ENCODE measurements around the gene KLF7. TPM values are rescaled to one million over a fixed set of nuclear protein-coding genes. Genes with fewer than 3 reads are reported as not detected.

Gene KLF7
- total RNA-seq, 1 donor from 2014 or later, result 17.4 TPM

DNA sequence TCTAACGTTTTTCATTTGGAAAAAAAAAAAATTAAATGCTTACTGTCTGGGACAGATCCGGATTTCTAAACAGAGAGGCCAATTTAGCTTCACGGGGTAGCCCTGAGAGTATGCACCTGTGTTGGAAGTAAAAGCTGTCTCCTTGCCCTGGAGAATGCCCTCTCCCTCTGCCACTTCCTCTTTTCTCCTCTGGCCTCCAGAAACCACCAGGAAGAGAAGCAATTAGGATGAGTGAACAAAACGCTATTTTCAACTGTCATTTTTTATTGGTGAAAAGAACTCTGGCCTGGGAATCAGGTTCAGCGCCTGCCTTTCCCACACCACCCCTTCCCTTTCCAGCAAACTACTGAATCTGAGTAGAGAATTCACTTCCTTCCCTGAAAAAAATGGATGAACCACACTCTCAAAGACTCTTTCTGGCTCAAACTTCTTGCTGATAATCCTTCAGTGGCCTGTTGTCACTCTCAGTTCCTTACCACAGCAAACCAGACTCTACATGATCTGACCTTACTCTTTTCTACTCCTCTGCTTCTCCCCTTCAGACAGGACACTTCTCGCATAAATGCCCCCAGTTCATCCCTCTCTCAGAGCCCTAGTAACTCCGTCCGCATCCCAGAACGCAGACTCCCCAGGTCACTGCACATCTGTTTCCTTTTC is 29.8 kb downstream of the KLF7 start:
- TF ChIP-seq CTCF (conservative IDR thresholded peaks at IDR 0.05), result no peak
- Mint-ChIP-seq H3K36me3 (ENCODE audit: low read depth) (peaks cover 5% of the 10 kb centered on the region), H3K27ac (ENCODE audit: unreplicated experiment) (peak overlapping the region; percentile 90), H3K9me3 (no peaks in the 10 kb centered on the region), H3K4me1 (peaks cover 75% of the 10 kb centered on the region), H3K4me3 (peak overlapping the region; percentile 7), H3K27me3 (ENCODE audit: low read depth) (no peaks in the 10 kb centered on the region)
- DNase-seq (ENCODE audit: low read depth, low spot score), result no peak

- no peaks in the 10 kb centered on the region for H3K9me3 Mint-ChIP-seq
- no peaks in the 10 kb centered on the region for H3K27me3 Mint-ChIP-seq (ENCODE audit: low read depth)
- H3K4me1 Mint-ChIP-seq, result peaks cover 75% of the 10 kb centered on the region
- H3K27ac Mint-ChIP-seq (ENCODE audit: unreplicated experiment), result peak overlapping the region; percentile 69
- DNase-seq (ENCODE audit: low read depth, low spot score), result no peak
- TF ChIP-seq CTCF (conservative IDR thresholded peaks at IDR 0.05), result no peak
- no peak overlapping the region for H3K4me3 Mint-ChIP-seq
- H3K36me3 Mint-ChIP-seq (ENCODE audit: low read depth), result peaks cover 6% of the 10 kb centered on the region
These were observed 30.4 kb downstream of the KLF7 start for GRCh38 chr2:207135340-207135739.

- peak overlapping the region; percentile 87 for H3K27ac Mint-ChIP-seq (ENCODE audit: unreplicated experiment)
- H3K4me3 Mint-ChIP-seq, result peak overlapping the region; percentile 62
- H3K4me1 Mint-ChIP-seq, result peaks cover 75% of the 10 kb centered on the region
These were observed 31.8 kb downstream of the KLF7 start for GRCh38 chr2:207133820-207134519.

DNA sequence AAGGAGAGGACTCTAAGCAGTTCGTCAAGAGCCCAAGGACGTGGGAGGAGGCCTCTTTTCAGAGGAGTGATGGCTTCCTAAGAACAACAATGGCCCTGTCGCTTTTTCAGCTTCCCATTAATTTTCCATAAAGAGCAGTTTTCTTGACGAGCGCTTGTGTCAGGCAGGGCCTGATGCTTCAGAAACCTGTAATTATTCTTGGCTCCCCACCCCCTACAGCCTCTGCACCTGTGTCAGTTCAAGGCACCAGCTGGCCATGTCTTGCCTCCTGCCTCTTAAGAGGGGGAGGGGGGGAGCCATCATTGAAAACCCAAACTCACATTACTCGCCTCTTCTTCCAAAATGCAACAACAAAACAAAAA is 32.3 kb downstream of the KLF7 start:
- H3K4me1 Mint-ChIP-seq, result peaks cover 70% of the 10 kb centered on the region
- TF ChIP-seq CTCF (conservative IDR thresholded peaks at IDR 0.05), result no peak
- peak overlapping the region; percentile 62 for H3K4me3 Mint-ChIP-seq
- H3K27ac Mint-ChIP-seq (ENCODE audit: unreplicated experiment), result peak overlapping the region; percentile 87
- no peak for DNase-seq (ENCODE audit: low read depth, low spot score)
- H3K27me3 Mint-ChIP-seq (ENCODE audit: low read depth), result no peaks in the 10 kb centered on the region
- H3K36me3 Mint-ChIP-seq (ENCODE audit: low read depth), result peaks cover 14% of the 10 kb centered on the region
- H3K9me3 Mint-ChIP-seq, result peaks cover 6% of the 10 kb centered on the region

More at GRCh38 chr2:207133820-207134519, 31.8 kb downstream of the KLF7 start:
- Mint-ChIP-seq H3K36me3 (ENCODE audit: low read depth) (peaks cover 10% of the 10 kb centered on the region), H3K27me3 (ENCODE audit: low read depth) (no peaks in the 10 kb centered on the region), H3K9me3 (peaks cover 6% of the 10 kb centered on the region)
- no peak for TF ChIP-seq CTCF (conservative IDR thresholded peaks at IDR 0.05)
- DNase-seq (ENCODE audit: low read depth, low spot score), result no peak

DNA sequence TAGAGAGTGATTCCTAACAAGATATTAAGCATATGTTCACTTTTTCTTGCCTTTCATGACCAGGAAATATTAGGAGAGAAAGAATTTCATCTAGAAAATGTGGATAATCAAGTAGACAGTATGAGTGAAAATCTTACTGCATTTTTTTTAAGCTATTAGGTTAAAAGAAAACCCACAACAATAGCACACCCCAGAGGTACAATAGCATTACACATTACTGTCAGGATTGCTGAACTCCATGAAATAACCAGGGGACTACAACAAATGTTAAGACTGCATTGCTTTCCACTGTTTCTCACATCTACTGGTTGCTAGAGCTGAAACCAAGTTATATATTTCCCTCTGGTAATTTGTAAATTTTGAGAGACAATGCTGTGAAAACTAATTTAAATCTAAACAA is 33.7 kb downstream of the KLF7 start:
- Mint-ChIP-seq H3K36me3 (ENCODE audit: low read depth) (peaks cover 24% of the 10 kb centered on the region), H3K27me3 (ENCODE audit: low read depth) (no peaks in the 10 kb centered on the region), H3K27ac (ENCODE audit: unreplicated experiment) (no peak overlapping the region), H3K4me1 (peaks cover 58% of the 10 kb centered on the region), H3K4me3 (peak overlapping the region; percentile 15), H3K9me3 (peaks cover 13% of the 10 kb centered on the region)
- no peak for DNase-seq (ENCODE audit: low read depth, low spot score)
- TF ChIP-seq CTCF (conservative IDR thresholded peaks at IDR 0.05), result no peak
